ENCODE results near the gene TWIST1. TPM values are rescaled to one million over a fixed set of nuclear protein-coding genes. Genes with fewer than 3 reads are reported as not detected.

Gene TWIST1
- total RNA-seq, 5 donors from 2014 or later (not counting 1 experiment from before 2014, with no cell fraction given) = 0.16 to 0.92 (median 0.18) TPM; not detected in 2

DNA sequence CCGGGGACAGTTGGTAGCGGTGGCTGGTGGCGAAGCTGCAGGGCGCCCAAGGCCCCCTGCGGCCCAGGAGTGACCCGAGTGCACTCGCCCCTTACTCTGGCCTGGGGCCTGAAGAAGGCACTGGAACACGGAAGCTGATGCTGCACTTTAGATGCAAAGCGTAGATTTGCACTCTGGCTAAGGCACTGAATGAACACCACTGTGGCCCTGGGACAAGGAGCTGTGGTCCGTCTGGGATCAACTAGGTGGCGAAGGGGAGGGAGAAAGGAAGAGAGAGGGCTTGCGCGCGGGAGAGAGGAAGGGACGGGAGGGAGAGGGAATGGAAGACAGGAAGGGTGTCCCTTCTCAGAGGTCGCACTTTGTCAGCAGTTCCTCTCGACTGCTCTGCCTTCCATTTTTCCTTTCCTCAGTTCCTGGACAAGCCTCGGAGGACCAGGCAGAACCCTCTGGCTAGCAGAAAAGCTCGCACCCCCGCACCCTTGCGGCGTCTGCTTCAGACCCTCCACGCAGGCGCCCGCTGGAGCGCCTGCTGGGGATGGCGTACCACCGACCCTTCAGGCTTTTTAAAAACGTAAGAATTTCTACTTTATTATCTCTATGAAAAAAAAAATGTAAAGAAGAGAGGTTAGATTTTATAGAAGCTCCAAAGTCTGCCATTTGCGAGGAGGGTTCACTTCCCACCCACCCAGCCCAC lies 26.6 kb upstream of the TWIST1 start:
- H3K27me3 Mint-ChIP-seq = peaks cover 35 to 43% of the 10 kb centered on the region in 2 donors
- peaks cover 16 to 29% of the 10 kb centered on the region in 2 experiments for H3K27me3 ChIP-seq (replicated peaks in 1 of 2; ENCODE audit: control insufficient read depth in 2 of 2, extremely low read depth in 1 of 2, insufficient read depth in 2 of 2, low read length in 1 of 2)
- no peak overlapping the region for H3K4me3 ChIP-seq (ENCODE audit: control insufficient read depth in 1 of 2, extremely low read depth in 1 of 2, low read length in 1 of 2)
- H3K9me3 Mint-ChIP-seq = peaks cover 4 to 8% (median 4%) of the 10 kb centered on the region in 3 donors
- no peak overlapping the region for H3K27ac ChIP-seq (ENCODE audit: low read length)
- H3K4me1 ChIP-seq (ENCODE audit: control insufficient read depth in 1 of 2, extremely low read depth in 1 of 2, insufficient read depth in 2 of 2, low read length in 2 of 2) = no peaks in the 10 kb centered on the region
- H3K36me3 ChIP-seq (ENCODE audit: control insufficient read depth in 2 of 2, extremely low read depth in 1 of 2, insufficient read depth in 1 of 2, low read length in 1 of 2) = no peaks in the 10 kb centered on the region
- ATAC-seq (replicated peaks in 1 of 4) (no peak), DNase-seq (no peak)
- 8% methylated on average over 23 of the region's 30 CpGs for WGBS (ENCODE audit: insufficient coverage)
- H3K27ac Mint-ChIP-seq = no peak overlapping the region
- ChIA-PET CTCF (interaction anchor here in 1 of 2 donors (0.6 kb wide), 1 partner anchor 1641 kb away, joined by 3 read pairs; no protein-coding TSS in a partner anchor), POLR2A (no interaction called here)
- no peaks in the 10 kb centered on the region for H3K4me1 Mint-ChIP-seq
- H3K9me3 ChIP-seq = no peaks in the 10 kb centered on the region
- no peaks in the 10 kb centered on the region for H3K36me3 Mint-ChIP-seq
- no peak overlapping the region for H3K4me3 Mint-ChIP-seq

DNA sequence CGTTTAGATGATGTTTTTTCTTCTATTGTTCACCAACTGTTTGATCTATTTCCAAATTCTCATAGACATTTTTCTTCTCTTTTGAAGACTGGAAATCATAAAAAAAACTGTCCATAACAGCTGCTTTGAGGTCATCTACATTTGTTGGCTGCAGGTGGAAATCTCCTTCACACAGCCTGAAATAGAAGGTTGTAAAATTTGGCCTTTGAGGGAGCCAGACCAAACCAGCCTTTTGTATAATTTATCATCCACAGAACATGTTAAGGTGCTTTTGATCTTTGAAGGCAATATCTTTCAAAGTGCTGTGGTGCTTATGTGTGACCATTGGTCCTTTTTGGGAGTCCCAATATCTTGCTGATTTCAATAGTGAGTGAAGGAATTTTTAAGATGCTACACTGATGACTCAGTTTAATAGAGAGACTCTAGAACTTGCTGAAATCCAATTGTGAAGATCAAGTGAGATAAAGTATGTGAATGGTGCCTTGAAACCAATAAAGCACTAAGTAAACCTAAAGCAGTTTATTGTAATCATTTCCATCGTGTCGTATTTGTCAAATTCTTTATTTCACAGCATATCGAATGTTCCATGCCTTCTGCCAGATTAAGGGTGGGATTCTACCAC lies 22.4 kb upstream of the TWIST1 start:
- Histone ChIP-seq H3K36me3 (ENCODE audit: control insufficient read depth in 2 of 2, extremely low read depth in 1 of 2, insufficient read depth in 1 of 2, low read length in 1 of 2) (no peaks in the 10 kb centered on the region), H3K9me3 (no peaks in the 10 kb centered on the region), H3K27me3 (replicated peaks in 1 of 2; ENCODE audit: control insufficient read depth in 2 of 2, extremely low read depth in 1 of 2, insufficient read depth in 2 of 2, low read length in 1 of 2) (peaks cover 6 to 14% of the 10 kb centered on the region in 2 experiments), H3K27ac (ENCODE audit: low read length) (no peak overlapping the region), H3K4me1 (ENCODE audit: control insufficient read depth in 1 of 2, extremely low read depth in 1 of 2, insufficient read depth in 2 of 2, low read length in 2 of 2) (no peaks in the 10 kb centered on the region), H3K4me3 (ENCODE audit: control insufficient read depth in 1 of 2, extremely low read depth in 1 of 2, low read length in 1 of 2) (no peak overlapping the region)
- Mint-ChIP-seq H3K27ac (no peak overlapping the region), H3K9me3 (peaks cover 0 to 4% (median 4%) of the 10 kb centered on the region in 3 donors), H3K27me3 (peaks cover 16 to 19% of the 10 kb centered on the region in 2 donors), H3K36me3 (no peaks in the 10 kb centered on the region), H3K4me3 (no peak overlapping the region), H3K4me1 (no peaks in the 10 kb centered on the region)
- POLR2A ChIA-PET = no interaction called here
- DNase-seq (no peak), ATAC-seq (replicated peaks in 1 of 4) (no peak)
- CTCF ChIA-PET = no interaction called here
- 100% methylated on average over 1 of the region's 4 CpGs for WGBS (ENCODE audit: insufficient coverage)

DNA sequence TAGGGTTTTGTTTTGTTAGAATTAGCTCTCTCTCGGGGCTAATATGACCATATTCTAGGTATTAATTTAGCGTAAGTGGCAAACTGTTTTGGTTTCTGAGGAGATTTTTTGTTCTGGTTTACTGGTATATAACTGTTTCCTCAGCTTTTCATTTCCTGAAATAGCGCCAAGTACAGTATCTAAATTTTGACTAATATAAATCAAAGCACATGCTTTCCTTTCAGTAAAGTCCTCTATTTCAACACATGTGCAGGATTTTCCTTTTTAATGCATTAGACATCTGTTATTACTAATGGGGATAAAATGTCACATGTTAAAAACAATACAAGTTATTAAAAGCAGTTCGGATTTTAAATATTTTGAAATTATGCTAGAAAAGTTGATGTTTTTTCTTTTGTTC lies 16.4 kb upstream of the TWIST1 start:
- Mint-ChIP-seq H3K36me3 (no peaks in the 10 kb centered on the region), H3K27ac (no peak overlapping the region), H3K9me3 (peaks cover 0 to 4% (median 2%) of the 10 kb centered on the region in 3 donors), H3K4me1 (no peaks in the 10 kb centered on the region), H3K4me3 (no peak overlapping the region), H3K27me3 (no peaks in the 10 kb centered on the region)
- no peak overlapping the region for H3K27ac ChIP-seq (ENCODE audit: low read length)
- no peaks in the 10 kb centered on the region for H3K4me1 ChIP-seq (ENCODE audit: control insufficient read depth in 1 of 2, extremely low read depth in 1 of 2, insufficient read depth in 2 of 2, low read length in 2 of 2)
- CTCF ChIA-PET = no interaction called here
- H3K4me3 ChIP-seq (ENCODE audit: control insufficient read depth in 1 of 2, extremely low read depth in 1 of 2, low read length in 1 of 2) = no peak overlapping the region
- H3K27me3 ChIP-seq (replicated peaks in 1 of 2; ENCODE audit: control insufficient read depth in 2 of 2, extremely low read depth in 1 of 2, insufficient read depth in 2 of 2, low read length in 1 of 2) = peaks cover 0 to 2% of the 10 kb centered on the region in 2 experiments
- no peaks in the 10 kb centered on the region for H3K9me3 ChIP-seq
- DNase-seq (no peak), ATAC-seq (replicated peaks in 1 of 4) (no peak)
- POLR2A ChIA-PET = no interaction called here
- no peaks in the 10 kb centered on the region for H3K36me3 ChIP-seq (ENCODE audit: control insufficient read depth in 2 of 2, extremely low read depth in 1 of 2, insufficient read depth in 1 of 2, low read length in 1 of 2)
- no CpG with 5 or more reads among the region's 4 CpGs for WGBS (ENCODE audit: insufficient coverage)

DNA sequence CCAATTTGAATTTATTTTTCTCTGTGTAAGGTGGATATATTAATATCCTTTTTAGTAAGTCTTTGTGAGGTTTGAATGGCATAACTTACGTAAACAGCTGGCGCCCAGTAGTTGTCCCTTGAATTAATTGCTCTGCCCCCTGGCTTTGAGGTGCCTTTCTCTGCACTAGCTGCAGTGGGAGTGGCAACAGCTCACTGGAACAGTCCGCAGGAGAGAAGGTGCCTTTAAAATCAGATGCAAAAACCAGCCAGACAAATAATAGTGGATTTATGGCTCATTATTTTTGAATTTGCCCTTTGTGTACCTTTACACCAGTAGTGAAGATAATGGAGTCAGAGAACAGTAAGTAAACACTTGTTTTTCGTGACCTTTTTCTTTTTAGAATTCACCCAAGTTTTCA lies 16.0 kb upstream of the TWIST1 start:
- Mint-ChIP-seq H3K4me3 (no peak overlapping the region), H3K9me3 (peaks cover 0 to 4% (median 2%) of the 10 kb centered on the region in 3 donors), H3K27ac (no peak overlapping the region), H3K4me1 (no peaks in the 10 kb centered on the region), H3K36me3 (no peaks in the 10 kb centered on the region), H3K27me3 (no peaks in the 10 kb centered on the region)
- 89% methylated on average over 3 of the region's 4 CpGs for WGBS (ENCODE audit: insufficient coverage)
- no peaks in the 10 kb centered on the region for H3K9me3 ChIP-seq
- no peak overlapping the region for H3K4me3 ChIP-seq (ENCODE audit: control insufficient read depth in 1 of 2, extremely low read depth in 1 of 2, low read length in 1 of 2)
- ATAC-seq (replicated peaks in 1 of 4) (no peak), DNase-seq (no peak)
- no peaks in the 10 kb centered on the region for H3K36me3 ChIP-seq (ENCODE audit: control insufficient read depth in 2 of 2, extremely low read depth in 1 of 2, insufficient read depth in 1 of 2, low read length in 1 of 2)
- no peaks in the 10 kb centered on the region for H3K4me1 ChIP-seq (ENCODE audit: control insufficient read depth in 1 of 2, extremely low read depth in 1 of 2, insufficient read depth in 2 of 2, low read length in 2 of 2)
- ChIA-PET POLR2A (no interaction called here), CTCF (no interaction called here)
- no peak overlapping the region for H3K27ac ChIP-seq (ENCODE audit: low read length)
- H3K27me3 ChIP-seq (replicated peaks in 1 of 2; ENCODE audit: control insufficient read depth in 2 of 2, extremely low read depth in 1 of 2, insufficient read depth in 2 of 2, low read length in 1 of 2) = peaks cover 0 to 2% of the 10 kb centered on the region in 2 experiments

DNA sequence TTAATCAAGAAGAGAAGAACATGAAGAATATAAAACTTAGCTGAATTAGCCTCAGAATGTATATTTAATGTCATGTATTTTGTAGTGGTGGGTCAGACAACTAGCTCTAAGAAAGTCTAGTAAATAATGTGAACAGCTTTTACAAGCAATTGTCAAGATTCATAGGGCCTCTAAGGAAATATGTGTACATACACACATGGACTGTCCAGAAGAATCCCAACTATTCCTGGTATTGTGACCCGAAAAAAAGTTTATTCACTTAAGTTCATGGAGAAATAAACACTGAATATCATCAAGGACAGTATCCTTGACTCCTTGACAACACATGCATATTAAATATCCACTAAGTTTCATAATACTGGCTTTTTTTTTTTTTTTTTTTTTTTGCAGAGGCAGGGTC lies 11.4 kb upstream of the TWIST1 start:
- Mint-ChIP-seq H3K27me3 (peaks cover 0 to 4% of the 10 kb centered on the region in 2 donors), H3K27ac (no peak overlapping the region), H3K9me3 (peaks cover 0 to 7% (median 5%) of the 10 kb centered on the region in 3 donors), H3K4me3 (no peak overlapping the region), H3K36me3 (no peaks in the 10 kb centered on the region), H3K4me1 (no peaks in the 10 kb centered on the region)
- ChIA-PET CTCF (no interaction called here), POLR2A (no interaction called here)
- WGBS (ENCODE audit: insufficient coverage) = 40% methylated on average over 1 of the region's 1 CpG
- no peak for DNase-seq
- Histone ChIP-seq H3K4me3 (ENCODE audit: control insufficient read depth in 1 of 2, extremely low read depth in 1 of 2, low read length in 1 of 2) (no peak overlapping the region), H3K27me3 (replicated peaks in 1 of 2; ENCODE audit: control insufficient read depth in 2 of 2, extremely low read depth in 1 of 2, insufficient read depth in 2 of 2, low read length in 1 of 2) (peaks cover 0 to 2% of the 10 kb centered on the region in 2 experiments), H3K9me3 (no peaks in the 10 kb centered on the region), H3K36me3 (ENCODE audit: control insufficient read depth in 2 of 2, extremely low read depth in 1 of 2, insufficient read depth in 1 of 2, low read length in 1 of 2) (no peaks in the 10 kb centered on the region), H3K4me1 (ENCODE audit: control insufficient read depth in 1 of 2, extremely low read depth in 1 of 2, insufficient read depth in 2 of 2, low read length in 2 of 2) (no peaks in the 10 kb centered on the region), H3K27ac (ENCODE audit: low read length) (no peak overlapping the region)
- no peak for ATAC-seq (replicated peaks in 1 of 4)

DNA sequence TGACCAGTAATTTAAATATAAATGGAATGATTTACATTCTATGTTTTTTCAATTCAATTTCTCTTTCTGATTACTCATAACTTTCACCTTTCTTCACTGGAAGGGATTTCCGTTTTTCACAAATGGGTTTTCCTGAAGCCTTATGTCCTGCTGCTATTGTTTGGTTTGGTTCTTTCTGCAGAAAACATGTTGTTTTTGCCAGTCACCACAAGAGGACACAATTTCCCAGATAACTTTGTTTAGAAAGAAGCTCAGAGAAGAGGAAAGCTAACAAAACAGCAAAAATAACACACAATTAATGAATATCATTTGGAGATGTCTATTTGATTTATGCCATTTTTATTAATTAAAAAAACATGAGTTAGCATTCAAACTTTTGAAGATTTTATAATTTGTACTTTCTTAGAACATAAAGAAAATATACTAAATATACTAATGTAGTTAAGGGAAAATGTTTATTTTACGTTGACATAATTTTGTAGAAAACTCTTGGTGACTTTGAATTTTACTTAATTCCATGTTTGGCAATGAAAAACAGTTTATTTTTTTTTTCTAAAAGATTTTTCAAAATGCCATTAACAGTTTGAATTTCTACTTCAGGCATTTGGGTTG lies 4.6 kb upstream of the TWIST1 start:
- H3K9me3 Mint-ChIP-seq = no peaks in the 10 kb centered on the region
- Histone ChIP-seq H3K4me3 (ENCODE audit: control insufficient read depth in 1 of 2, extremely low read depth in 1 of 2, low read length in 1 of 2) (no peak overlapping the region), H3K4me1 (ENCODE audit: control insufficient read depth in 1 of 2, extremely low read depth in 1 of 2, insufficient read depth in 2 of 2, low read length in 2 of 2) (peaks cover 0 to 5% of the 10 kb centered on the region in 2 experiments), H3K36me3 (ENCODE audit: control insufficient read depth in 2 of 2, extremely low read depth in 1 of 2, insufficient read depth in 1 of 2, low read length in 1 of 2) (no peaks in the 10 kb centered on the region), H3K27ac (ENCODE audit: low read length) (no peak overlapping the region), H3K9me3 (no peaks in the 10 kb centered on the region), H3K27me3 (replicated peaks in 1 of 2; ENCODE audit: control insufficient read depth in 2 of 2, extremely low read depth in 1 of 2, insufficient read depth in 2 of 2, low read length in 1 of 2) (peaks cover 11 to 19% of the 10 kb centered on the region in 2 experiments)
- ChIA-PET CTCF (no interaction called here), POLR2A (no interaction called here)
- no peak for ATAC-seq (replicated peaks in 1 of 4)
- H3K4me1 Mint-ChIP-seq = no peaks in the 10 kb centered on the region
- no peak overlapping the region for H3K4me3 Mint-ChIP-seq
- H3K27ac Mint-ChIP-seq = no peak overlapping the region
- peaks cover 38% of the 10 kb centered on the region in 2 donors for H3K27me3 Mint-ChIP-seq
- no peak for DNase-seq
- no CpG with 5 or more reads among the region's 2 CpGs for WGBS (ENCODE audit: insufficient coverage)
- no peaks in the 10 kb centered on the region for H3K36me3 Mint-ChIP-seq
